NCI-H1436 treated with DMSO at 0.1 percent for 48 hours (cell line): ENCODE results near the gene MYO1A.
"Not testable (repeated sequence)": the region's sequence is repeated elsewhere in the genome, so short reads cannot be mapped to it uniquely, and the experiment has no call there.

Source experiments
- DNase-seq: peaks from one replicate; lab custom pipeline; 2025; lab: John Stamatoyannopoulos, UW

The MYO1A gene

GRCh38 chr12:56993346-56993745 is 56.6 kb downstream of the MYO1A start:
- no peak for DNase-seq

GRCh38 chr12:56991319-56992246 is 58.3 kb downstream of the MYO1A start:
- DNase-seq, result no peak

- DNase-seq, result no peak
These were observed 59.1 kb downstream of the MYO1A start for GRCh38 chr12:56990648-56991318.

- DNase-seq, result no peak
These were observed 59.9 kb downstream of the MYO1A start for GRCh38 chr12:56989861-56990610.

- no peak for DNase-seq
These were observed 61.7 kb downstream of the MYO1A start for GRCh38 chr12:56988207-56988739.

GRCh38 chr12:56987551-56988053 is 62.3 kb downstream of the MYO1A start:
- peak; percentile 38 for DNase-seq

- no peak for DNase-seq
These were observed 62.9 kb downstream of the MYO1A start for GRCh38 chr12:56987011-56987410.

- not testable (repeated sequence) for DNase-seq
These were observed 64.2 kb downstream of the MYO1A start for GRCh38 chr12:56985714-56986113.

GRCh38 chr12:56983386-56983785 is 66.5 kb downstream of the MYO1A start:
- no peak for DNase-seq

GRCh38 chr12:56982578-56983236 is 67.2 kb downstream of the MYO1A start:
- DNase-seq, result not testable (repeated sequence)

- DNase-seq, result no peak
These were observed 68.9 kb downstream of the MYO1A start for GRCh38 chr12:56980941-56981530.

GRCh38 chr12:56980268-56980667 is 69.7 kb downstream of the MYO1A start:
- DNase-seq, result no peak

GRCh38 chr12:56979628-56980027 is 70.3 kb downstream of the MYO1A start:
- DNase-seq, result no peak
